Stimulated activated CD4-positive, alpha-beta T cell treated with anti-CD3 and anti-CD28 coated beads, Interleukin-4, amount 100 ng/mL, for 1 hour (primary cell): ENCODE measurements around the gene CAMK2A.

Experiments
- DNase-seq: peaks from one replicate; pipeline ENCODE4 v3.0.0-alpha.2; 2020

The CAMK2A gene

DNA sequence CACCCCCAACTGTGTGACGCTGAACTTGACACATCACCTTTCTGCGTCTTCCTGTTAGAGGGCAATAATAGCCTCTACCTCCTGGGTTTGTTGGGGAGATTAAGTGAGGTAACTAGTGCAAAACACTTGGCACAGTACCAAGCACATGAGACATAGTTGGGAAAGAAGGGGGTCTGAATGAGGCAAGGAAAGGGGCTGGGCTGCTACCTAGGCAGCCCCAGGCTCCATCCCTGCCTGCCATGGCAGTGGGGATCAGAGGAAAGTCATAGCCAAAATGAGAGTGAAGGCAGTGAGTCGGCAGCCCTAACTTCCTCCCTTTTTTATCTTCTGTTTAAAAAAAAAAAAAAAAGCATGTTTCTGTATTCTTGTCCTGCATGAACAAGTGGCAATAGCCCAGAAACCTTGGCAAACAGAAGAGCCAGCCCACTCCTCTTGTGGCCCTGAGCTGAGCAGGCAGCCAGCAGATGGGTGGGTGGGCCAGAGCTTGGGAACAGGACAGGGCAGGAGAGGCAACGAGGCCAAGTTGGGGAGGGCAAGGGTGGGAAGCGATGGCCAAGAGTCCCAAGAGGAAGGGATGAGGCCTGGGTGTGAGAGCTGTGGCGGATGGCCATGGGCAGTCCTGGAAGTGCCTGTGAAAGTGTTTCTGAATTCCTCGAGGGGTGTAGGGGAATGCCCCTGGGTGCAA is 11.4 kb downstream of the CAMK2A start:
- DNase-seq, result no peak

DNA sequence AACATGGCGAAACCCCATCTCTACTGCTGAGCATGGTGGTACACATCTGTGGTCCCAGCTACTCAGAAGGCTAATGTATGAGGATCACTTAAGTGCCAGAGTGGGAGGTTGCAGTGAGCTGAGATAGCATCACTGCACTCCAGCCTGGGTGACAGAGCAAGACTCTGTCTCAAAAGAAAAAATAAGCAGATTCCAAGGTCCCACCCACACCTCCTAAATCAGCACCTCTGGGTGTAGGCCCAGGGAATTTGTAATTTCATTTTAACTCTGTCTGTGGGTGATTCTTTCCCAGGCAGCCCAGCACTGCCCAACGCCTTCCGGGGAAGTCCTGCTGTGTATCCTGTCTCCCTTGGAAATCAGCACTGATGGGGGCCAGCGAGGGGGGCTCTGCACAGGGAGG is 12.5 kb downstream of the CAMK2A start:
- DNase-seq, result no peak

DNA sequence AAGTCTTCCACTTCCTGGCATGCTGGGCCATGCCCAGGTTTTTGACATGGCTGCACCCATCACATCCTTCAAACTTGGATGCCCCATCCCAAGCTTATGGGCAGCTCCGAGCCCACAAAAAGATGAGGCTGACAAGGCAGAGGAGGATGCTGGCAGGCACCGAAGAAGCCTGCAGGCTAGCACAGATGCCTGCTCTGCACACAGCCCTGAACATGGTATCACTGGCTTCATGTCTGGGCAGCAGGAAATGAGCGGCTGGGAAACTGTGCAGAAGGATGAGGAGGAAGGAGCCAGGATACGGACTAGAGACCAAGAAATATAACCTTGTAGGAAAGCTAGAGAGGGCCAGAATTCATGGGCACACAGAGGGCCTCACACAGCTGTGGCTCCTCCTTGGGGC is 14.8 kb downstream of the CAMK2A start:
- DNase-seq, result no peak

DNA sequence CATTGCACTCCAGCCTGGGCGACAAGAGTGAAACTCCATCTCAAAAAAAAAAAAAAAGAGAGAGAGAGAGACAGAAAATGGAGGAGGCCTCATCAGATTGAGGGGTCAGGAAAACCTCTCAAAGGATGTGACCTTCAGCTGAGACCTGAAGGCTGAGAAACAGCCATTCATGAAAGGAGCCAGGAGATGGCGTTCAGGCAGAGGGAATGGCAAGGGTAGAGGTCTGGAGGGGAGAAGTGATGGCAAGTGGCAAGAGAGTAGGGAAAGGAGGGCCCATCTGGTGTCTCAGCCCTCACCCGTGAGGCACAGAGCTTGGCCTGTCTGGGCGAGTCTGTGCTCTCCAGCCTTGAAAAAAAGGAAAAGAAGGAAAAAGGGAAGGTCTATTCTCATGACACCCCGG is 17.0 kb downstream of the CAMK2A start:
- no peak for DNase-seq

DNA sequence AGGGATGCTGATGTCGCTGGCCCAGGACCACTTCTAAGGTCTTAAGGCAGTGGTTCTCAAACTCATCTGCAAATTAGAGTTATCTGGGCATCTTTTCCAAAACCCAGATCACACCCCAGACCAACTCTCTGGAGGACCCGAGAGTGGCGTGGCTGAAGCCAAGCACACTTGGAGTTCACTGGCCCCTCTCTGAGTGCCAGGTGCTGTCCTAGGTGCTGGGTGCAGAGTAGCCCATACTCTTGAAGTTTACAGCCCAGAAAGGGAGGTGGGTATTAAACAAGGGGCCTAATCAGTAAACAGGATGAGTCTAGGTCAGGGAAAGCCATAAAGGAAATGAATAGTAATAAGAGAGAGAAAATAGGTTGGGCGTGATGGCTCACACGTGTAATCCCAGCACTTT is 17.6 kb downstream of the CAMK2A start:
- no peak for DNase-seq

DNA sequence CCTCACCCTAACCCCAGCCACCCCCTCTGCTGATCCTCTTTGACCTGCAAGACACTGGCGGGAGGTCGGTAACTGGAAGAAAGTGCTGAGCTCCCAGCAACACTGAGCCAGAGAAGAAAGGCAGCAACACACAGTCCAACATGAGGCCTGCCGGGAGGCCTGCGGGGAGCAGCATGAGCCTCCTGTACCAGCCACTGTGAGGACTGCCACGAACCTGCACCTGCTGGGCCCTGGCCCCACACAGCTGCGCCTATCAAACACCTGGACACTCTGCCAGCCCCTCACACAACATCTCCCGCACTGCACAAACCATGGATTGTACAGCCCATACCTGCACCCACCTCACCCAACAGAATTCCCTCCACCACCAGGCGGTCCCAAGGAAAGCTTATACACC is 18.3 kb downstream of the CAMK2A start:
- DNase-seq, result no peak

DNA sequence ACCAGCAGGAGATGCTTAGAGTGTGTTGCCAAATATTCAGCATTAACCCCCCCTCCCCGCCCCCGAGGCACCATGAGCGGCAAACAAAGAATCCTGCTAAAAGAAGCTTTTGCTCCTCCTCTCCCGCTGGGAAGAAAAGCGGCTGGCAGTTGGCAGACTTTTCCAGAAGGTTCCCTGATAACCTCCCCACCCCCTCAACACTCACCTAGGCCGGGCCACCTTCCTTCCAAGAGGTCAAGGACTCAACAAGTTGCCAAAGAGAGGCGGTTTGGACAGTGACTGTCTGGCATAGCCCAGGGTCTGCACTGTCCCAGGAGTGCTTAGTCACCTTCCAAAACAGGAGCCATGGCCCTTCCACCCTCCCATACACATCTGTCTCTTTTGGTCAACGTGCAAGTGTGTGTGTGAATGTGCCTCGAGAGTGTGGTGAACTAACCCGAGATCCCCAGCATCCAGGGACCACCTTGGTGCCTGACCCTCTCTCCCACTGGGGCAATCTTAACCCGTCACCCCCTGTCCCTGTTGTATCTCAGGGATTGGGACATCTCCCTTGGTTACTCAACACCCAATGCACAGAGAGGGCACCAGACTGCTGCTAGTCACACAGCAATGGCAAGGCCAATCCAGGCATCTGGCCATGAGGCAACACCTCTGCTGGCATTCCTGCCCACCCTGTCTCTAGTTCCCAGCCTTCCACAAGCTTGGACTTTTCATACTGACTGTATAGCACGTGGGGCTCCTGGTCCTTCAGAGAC is 18.9 kb downstream of the CAMK2A start:
- DNase-seq, result no peak

DNA sequence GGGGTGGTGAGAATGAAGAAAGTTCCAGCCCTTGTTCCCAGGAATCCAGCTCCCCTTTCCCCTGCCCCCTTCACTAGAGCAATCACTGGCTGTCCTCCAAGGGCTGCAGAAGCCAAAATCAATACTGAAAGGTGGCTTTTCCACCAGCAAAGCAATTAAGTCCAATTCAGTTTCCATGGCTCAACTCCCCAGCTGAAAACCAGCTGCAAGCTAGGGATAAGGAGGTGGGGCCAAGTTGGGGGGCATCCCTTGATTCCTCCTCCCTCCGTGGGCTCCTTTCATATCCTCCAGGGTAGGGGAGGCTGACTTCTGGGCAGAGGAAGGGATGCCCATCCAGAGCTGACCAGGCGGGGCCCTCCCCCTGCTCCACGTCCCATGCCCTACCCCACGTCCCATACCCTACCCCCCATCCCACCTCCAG is 22.7 kb downstream of the CAMK2A start:
- DNase-seq, result no peak

DNA sequence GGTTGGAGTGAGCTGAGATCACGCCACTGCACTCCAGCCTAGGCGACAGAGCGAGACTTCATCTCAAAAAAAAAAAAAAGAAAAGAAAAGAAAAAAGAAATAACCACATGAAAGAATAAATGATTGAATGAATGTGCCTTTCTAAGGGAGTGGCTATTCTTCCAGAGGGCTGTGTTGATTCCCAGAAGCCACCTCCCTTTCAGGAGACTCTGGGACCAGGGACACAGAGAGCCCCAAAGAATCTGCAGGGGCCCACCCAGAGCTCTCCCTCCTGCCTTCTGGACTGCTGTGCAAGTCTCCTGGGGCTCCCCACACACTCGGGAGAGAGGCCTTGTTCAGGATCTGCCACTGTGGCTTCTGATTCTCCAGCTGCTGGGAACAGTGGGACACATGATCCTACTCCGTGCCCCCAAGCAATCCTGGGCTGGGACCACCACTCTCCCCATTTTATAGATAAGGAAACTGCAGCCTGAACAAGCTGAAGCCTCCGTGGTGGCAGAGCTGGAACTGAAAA is 23.6 kb downstream of the CAMK2A start:
- DNase-seq, result no peak

DNA sequence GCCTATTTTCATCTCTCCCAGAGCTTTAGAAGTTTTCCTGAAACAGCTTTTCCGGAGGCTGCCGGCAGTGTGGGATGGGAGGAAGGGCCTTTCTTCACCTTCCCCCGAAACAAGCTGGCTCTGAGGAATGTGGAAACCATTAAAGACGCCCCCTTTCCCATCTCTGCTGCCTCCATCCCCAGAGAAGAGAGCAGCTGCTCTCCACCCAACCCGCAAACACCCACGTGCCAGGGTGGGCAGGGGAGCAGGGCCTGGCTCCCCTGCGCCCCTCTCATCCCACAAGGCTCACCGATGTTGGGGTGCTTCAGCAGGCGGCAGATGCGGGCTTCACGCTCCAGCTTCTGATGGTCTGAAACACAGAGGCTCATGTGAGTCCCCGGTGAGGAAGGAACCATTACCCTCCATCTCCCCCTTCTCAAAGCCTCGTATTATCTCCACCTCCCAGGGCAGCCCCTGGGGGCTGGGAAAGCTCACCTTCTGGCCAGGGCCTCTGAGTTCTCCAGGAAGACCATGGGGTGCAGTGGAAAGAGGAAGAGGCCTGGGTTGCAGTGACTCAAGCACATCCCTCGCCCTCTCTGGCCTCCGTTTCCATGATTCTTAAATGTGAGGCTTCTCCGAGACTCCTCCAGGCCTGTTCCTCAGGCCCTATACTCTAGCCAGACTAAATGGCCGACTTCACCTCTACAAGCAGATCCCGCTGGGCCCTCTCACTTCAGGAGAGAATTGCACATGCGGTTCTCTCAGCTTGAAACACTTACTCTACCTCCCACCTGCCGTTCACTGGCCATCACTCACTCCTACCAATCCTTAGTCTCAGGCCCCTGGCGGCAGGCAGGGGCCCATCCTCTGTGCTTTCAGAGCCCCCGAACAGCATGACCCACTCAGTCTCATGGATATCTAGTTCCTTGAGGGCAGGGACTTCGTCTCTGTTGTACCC is 24.6 kb downstream of the CAMK2A start:
- DNase-seq, result no peak

DNA sequence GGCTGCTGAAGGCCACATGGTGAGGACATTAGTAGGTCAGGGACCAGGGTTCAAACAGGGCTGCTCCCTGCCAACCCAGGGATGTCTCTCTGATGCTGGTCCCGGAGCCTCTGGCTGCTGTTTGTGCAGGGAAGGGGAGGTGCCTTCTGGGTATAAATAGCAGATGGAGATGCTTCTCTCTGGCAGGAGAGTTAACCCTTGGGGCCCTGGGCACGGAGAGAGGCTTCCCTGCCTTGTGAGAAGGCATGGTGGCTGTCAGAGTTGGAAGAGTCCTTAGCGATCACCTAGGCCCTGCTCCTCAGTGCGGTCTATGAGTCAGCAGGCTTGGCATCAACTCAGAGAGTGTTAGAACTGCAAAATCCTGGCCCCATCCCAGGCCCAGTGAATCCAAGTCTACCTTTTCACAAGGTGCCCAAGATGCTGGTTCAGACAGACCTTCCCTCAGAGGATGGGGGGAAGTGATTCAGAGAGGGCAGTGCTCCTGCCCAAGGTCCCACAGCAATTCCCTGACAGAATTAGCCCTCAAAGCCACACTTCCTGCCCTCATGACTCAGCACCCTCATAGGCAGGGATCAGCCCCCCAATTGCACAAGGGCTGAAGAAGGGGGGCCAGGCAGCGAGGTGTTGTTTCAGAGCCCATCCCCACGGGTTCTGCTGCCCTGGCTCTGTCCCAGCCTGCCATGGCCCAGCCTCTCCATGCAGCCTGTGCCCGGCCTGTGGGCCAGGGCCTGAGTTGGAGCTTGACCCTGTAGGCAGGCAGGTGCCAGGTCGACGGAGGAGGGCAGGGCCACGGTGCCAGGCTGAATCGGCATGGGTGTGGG is 25.6 kb downstream of the CAMK2A start:
- no peak for DNase-seq

DNA sequence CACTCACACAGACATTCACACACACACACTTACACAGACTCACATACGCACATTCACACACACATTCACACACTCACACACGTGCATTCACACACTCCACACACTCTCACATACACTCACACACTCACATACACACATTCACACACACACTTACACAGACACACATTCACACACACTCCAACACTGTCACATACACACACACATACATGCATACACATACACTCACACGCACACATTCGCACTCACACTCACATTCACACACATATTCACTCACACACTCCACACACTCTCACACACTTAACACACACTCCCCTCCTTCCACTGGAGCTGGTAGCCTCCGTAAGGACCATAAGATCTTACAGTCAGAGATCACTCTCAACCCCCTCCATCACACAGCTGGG is 26.2 kb downstream of the CAMK2A start:
- no peak for DNase-seq

DNA sequence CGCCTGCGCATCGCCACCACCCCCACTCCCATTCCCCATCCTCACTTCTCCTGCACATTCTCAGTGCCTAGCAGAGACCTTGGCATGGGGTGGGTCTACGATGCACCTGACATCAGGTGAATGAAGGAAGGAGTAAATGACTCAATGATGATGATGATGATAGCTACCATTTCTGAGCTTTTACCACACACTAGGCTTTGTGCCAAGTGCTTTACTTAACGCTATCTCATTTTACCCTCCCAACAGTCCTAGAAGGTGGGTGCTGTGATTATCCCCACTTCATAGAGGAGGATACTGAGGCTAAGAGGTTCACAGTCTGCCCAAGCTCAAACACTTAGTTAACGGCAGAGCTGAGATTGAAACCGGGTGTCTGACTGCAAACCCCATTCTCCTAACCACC is 27.1 kb downstream of the CAMK2A start:
- DNase-seq, result no peak

DNA sequence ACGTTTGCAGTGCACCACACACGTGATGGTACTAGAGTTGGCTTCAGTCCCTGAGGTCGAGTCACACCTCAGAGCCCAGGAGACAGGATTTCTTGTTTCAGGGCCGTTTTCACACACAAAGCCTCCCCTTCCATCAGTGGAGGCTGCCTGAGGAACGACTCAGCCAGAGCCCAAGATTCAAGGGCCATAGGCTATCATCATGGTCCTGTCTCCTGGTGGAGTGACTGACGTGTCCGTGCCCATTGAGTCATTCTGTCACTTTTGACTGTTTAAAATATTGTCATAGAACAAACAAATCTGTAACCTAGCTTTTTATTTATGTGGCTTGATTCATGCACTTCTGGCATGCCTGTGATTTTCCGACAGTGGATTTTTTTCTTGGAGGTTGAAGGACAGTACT is 28.3 kb downstream of the CAMK2A start:
- no peak for DNase-seq

DNA sequence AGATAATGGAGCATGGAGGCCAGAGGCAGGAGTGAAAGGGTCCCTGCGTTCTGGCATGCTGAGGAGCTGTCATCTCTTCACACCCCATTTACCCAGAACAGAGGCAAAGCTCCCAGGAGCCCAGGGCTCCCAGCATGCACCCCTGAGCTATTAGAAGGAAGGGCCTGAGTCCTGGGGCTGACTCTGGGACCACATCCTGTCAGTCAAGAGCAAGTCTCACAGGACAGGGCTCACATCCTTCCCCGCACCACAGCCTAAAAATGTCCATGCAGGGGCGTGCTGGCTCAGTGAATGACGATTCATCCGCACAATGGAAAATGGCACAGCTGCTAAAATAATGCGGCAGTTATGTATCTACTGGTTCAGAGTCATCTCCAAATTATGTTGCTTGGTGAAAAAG is 31.4 kb downstream of the CAMK2A start:
- DNase-seq, result no peak

DNA sequence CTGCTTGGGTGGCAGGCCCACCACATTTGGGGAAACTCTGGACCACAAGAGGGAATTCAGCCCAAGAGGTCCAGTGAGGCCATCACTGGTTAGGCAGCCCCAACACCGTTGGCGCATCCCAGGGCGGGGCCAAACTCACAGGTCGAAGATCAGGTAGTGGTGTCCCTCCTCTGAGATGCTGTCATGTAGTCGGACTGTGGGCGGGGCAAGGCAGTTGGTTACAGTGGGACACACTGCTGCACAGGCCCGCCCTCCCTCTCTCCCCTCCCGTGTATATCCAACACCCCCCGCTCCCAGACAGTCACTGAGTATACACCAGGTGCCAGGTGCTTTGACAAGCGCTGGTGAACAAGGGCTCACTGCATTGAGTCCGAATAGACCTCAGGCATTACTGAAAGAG is 32.1 kb downstream of the CAMK2A start:
- no peak for DNase-seq

DNA sequence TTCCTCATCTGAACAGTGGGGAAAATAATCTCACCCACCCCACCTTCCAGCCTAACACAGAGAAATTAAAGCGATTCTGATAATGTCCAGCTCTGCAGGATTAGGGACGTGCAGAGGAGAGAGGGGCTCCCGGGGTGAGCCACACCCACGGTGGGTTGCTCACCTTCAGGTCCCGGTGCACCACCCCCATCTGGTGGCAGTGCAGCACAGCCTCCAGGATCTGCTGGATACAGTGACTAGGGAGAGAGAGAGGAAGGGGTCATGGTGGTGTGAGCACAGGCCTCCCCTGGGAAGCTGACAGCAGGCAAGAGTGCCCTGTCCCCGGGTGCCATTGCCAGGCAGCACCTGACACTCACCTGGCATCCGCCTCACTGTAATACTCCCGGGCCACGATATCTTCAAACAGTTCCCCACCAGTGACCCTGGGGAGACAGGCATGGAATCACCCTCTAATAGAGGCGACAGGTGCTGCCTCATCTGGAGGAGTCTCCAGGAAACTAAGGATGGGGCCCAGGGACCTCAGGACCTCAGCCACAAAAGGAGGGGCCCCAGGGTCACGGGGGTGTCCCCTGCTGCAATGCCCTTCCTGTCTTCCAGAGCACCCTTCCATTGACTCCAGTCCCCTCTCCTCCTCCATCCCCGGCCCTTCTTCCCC is 33.0 kb downstream of the CAMK2A start:
- no peak for DNase-seq

DNA sequence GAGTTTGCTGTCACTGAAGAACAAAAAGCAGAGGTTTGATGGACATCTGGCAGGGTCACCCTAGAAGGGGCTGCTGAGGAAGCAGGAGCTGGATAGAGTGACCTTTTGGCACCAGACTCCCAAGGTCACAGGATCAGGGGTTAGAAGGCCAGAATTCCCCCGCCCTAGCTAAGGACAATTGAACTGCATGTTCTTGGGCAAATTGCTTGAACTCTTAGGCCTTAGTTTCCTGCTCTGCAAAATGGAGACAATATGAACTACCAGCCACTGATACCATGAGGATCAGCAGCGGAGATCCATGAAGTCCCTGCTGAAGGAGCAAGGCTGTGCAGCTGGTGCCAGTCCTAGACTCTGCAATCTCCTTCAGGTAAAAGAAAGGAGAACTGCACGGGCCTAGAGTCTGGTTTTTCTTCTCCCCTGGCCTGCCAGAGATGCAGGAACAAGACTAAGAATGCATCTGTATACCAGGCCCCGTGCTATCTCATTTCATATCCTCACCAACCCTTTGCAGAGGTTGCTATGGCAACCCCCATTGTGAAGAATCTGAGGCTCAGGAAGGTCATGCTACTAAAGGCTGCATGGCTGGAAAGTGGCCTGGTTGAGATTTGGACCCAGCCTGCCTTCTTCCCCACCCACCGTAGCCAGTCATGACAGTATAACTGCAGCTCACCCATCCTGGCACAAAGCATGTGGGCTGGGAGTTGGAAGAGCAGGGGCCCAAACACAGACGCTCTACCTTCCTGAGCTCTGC is 33.7 kb downstream of the CAMK2A start:
- DNase-seq, result no peak

DNA sequence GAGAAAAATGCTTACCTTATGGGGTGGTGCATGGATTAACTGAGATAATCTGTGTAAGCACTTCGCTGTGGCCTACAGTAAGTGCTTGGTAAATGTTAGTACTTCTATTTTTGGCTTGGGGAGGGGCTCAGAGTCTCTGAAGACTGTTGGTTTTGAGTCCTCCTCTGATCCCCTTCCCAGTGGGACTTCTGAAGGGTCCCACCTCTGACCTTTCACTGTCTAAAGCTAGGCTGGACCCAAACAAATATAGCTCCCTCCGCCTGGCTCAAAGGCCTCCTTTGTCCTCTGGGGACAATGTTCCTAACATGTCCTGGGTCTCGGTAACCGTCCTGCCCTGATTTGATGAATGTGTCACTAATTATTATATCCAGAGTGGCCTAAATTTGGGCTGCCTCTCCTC is 34.8 kb downstream of the CAMK2A start:
- no peak for DNase-seq

DNA sequence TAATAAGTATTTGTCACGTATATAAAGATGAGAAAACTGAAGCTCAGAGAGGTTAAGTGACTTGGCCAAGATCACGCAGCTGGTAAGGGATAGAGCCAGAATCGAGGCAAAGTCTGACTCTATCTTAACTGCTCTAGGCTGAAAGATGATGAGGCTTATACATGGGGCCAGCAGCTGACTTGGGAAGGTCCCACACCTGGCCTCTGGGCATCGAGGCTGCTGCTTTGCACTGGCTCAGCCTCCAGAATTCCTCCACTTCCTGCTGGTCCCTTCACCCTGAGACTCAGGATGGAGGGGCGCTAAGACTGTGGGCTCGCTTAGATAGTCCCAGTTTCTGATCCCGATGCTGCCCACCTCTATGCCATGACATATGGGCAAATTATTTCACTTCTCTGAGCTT is 35.2 kb downstream of the CAMK2A start:
- DNase-seq, result no peak
